ENCODE results near the gene UTP25.

The UTP25 gene

DNA sequence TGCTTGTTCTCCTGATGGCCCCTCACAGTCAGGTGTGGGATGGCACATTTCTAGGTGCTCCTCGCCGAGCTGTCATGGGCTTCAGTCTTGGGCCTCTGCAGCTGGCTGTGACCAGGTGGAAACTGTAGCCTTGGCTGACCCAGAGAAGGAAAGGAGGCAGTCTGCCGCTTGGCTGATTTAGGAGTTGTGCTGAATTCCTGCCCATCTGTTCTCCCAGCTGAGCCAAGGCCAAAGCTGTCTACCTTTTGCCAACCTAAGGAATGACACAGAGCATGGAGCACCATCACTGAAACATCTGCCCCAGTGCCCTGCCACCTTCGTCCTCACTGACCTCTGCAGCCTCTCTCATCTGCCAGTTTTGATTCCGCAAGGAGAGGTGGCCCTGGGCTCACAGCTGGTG is 27.9 kb downstream of the UTP25 start:
- 100% methylated on average over 5 of the region's 5 CpGs for WGBS
- H3K27ac ChIP-seq (ENCODE audit: low read length, poor library complexity, severe bottlenecking): no peak overlapping the region
- no peak overlapping the region for H4K91ac ChIP-seq (ENCODE audit: low read length)
- peaks cover 17 to 71% of the 10 kb centered on the region in 2 experiments for H3K36me3 ChIP-seq (ENCODE audit: control insufficient read depth in 1 of 2, insufficient read depth in 2 of 2, low read depth in 1 of 2, low read length in 2 of 2)
- H3K4me1 ChIP-seq (ENCODE audit: control insufficient read depth, insufficient read depth, low read depth, low read length): no peaks in the 10 kb centered on the region
- no peak overlapping the region for H4K8ac ChIP-seq (ENCODE audit: low read length)
- no peak overlapping the region for H3K9ac ChIP-seq (ENCODE audit: low read length)
- no peak overlapping the region for H2BK12ac ChIP-seq (ENCODE audit: low read length in 2 of 2)
- H2AK5ac ChIP-seq (ENCODE audit: low read length, severe bottlenecking): no peak overlapping the region
- no peak overlapping the region for H3K14ac ChIP-seq (ENCODE audit: low read length in 2 of 2)
- DNase-seq: no peak
- H3K23ac ChIP-seq (ENCODE audit: low read length in 2 of 2): no peak overlapping the region
- H2BK120ac ChIP-seq (ENCODE audit: low read depth, low read length): no peak overlapping the region
- peaks cover 2% of the 10 kb centered on the region for H3K79me1 ChIP-seq (replicated peaks; ENCODE audit: low read length, poor library complexity, severe bottlenecking)
- no peaks in the 10 kb centered on the region for H3K9me3 ChIP-seq (ENCODE audit: control insufficient read depth, low read length)
- H2BK15ac ChIP-seq (ENCODE audit: low read depth, poor library complexity, severe bottlenecking): no peak overlapping the region
- no peak overlapping the region for H3K4me3 ChIP-seq (ENCODE audit: insufficient read depth in 1 of 2, low read depth in 1 of 2, low read length in 2 of 2)
- H3K27me3 ChIP-seq (ENCODE audit: control insufficient read depth in 1 of 2, insufficient read depth in 1 of 2, low read length in 2 of 2): no peaks in the 10 kb centered on the region
- no peak overlapping the region for H3K18ac ChIP-seq (ENCODE audit: low read depth in 1 of 2, low read length in 2 of 2)
- H3K4ac ChIP-seq (ENCODE audit: low read depth in 1 of 2, low read length in 2 of 2): no peak overlapping the region
- H2BK5ac ChIP-seq (ENCODE audit: low read depth, low read length, poor library complexity, severe bottlenecking): no peak overlapping the region
- no peak overlapping the region for H2AFZ ChIP-seq (ENCODE audit: low read depth, low read length)
- no peak overlapping the region for H3K4me2 ChIP-seq (ENCODE audit: low read length, poor library complexity, severe bottlenecking)

GRCh38 chr1:209858561-209859103 is 30.9 kb downstream of the UTP25 start:
- Histone ChIP-seq H3K4ac (ENCODE audit: low read depth in 1 of 2, low read length in 2 of 2) (no peak overlapping the region), H2BK15ac (ENCODE audit: low read depth, poor library complexity, severe bottlenecking) (no peak overlapping the region), H3K9me3 (ENCODE audit: control insufficient read depth, low read length) (no peaks in the 10 kb centered on the region), H3K4me3 (ENCODE audit: insufficient read depth in 1 of 2, low read depth in 1 of 2, low read length in 2 of 2) (no peak overlapping the region), H3K18ac (ENCODE audit: low read depth in 1 of 2, low read length in 2 of 2) (no peak overlapping the region), H4K8ac (ENCODE audit: low read length) (no peak overlapping the region), H3K4me1 (ENCODE audit: control insufficient read depth, insufficient read depth, low read depth, low read length) (no peaks in the 10 kb centered on the region), H2AFZ (ENCODE audit: low read depth, low read length) (no peak overlapping the region), H2BK120ac (ENCODE audit: low read depth, low read length) (no peak overlapping the region), H3K9ac (ENCODE audit: low read length) (no peak overlapping the region), H2BK5ac (ENCODE audit: low read depth, low read length, poor library complexity, severe bottlenecking) (no peak overlapping the region), H2AK5ac (ENCODE audit: low read length, severe bottlenecking) (no peak overlapping the region), H3K36me3 (ENCODE audit: control insufficient read depth in 1 of 2, insufficient read depth in 2 of 2, low read depth in 1 of 2, low read length in 2 of 2) (peaks cover 14 to 41% of the 10 kb centered on the region in 2 experiments), H3K23ac (ENCODE audit: low read length in 2 of 2) (no peak overlapping the region), H3K79me1 (replicated peaks; ENCODE audit: low read length, poor library complexity, severe bottlenecking) (no peaks in the 10 kb centered on the region), H4K91ac (ENCODE audit: low read length) (no peak overlapping the region), H3K4me2 (ENCODE audit: low read length, poor library complexity, severe bottlenecking) (no peak overlapping the region), H3K27ac (ENCODE audit: low read length, poor library complexity, severe bottlenecking) (no peak overlapping the region), H2BK12ac (ENCODE audit: low read length in 2 of 2) (no peak overlapping the region), H3K27me3 (ENCODE audit: control insufficient read depth in 1 of 2, insufficient read depth in 1 of 2, low read length in 2 of 2) (peaks cover 0 to 9% of the 10 kb centered on the region in 2 experiments), H3K14ac (ENCODE audit: low read length in 2 of 2) (no peak overlapping the region)
- DNase-seq: no peak
- WGBS: 58% methylated on average over 33 of the region's 41 CpGs

DNA sequence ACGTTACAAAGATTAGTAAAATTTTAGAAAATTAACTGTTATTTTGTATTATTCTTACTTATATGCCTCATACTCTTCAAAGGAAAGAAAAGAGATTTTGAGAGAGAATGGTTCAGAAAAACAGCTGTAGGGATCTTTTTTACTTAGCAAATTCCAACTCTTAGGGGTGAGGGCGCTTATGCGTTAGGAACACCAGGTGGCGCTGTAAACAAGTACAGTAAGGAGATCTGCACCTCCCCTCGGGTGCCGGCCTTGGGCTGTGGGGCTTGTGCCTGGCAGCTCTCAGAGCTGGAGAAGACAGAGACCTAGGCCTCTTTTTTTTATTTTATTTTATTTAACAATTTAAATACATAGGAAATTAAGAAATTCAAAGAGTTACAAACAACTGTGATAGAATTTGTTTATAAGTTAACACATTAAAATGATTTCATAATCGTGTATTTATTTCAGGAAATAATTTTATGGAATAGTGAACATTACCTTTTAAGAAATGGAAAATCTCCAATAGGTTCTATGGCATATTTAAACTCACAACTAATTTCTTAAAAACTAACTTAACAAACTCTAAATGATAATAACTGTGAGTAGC is 32.6 kb downstream of the UTP25 start:
- H2BK15ac ChIP-seq (ENCODE audit: low read depth, poor library complexity, severe bottlenecking): no peak overlapping the region
- peaks cover 2% of the 10 kb centered on the region for H3K4me1 ChIP-seq (ENCODE audit: control insufficient read depth, insufficient read depth, low read depth, low read length)
- no peak overlapping the region for H3K4me2 ChIP-seq (ENCODE audit: low read length, poor library complexity, severe bottlenecking)
- no peak overlapping the region for H2BK12ac ChIP-seq (ENCODE audit: low read length in 2 of 2)
- no peak overlapping the region for H2BK120ac ChIP-seq (ENCODE audit: low read depth, low read length)
- no peak overlapping the region for H4K8ac ChIP-seq (ENCODE audit: low read length)
- no peak overlapping the region for H2BK5ac ChIP-seq (ENCODE audit: low read depth, low read length, poor library complexity, severe bottlenecking)
- WGBS: 0% methylated on average over 5 of the region's 7 CpGs
- H3K27me3 ChIP-seq (ENCODE audit: control insufficient read depth in 1 of 2, insufficient read depth in 1 of 2, low read length in 2 of 2): peaks cover 0 to 9% of the 10 kb centered on the region in 2 experiments
- H3K23ac ChIP-seq (ENCODE audit: low read length in 2 of 2): no peak overlapping the region
- no peak overlapping the region for H2AK5ac ChIP-seq (ENCODE audit: low read length, severe bottlenecking)
- no peaks in the 10 kb centered on the region for H3K79me1 ChIP-seq (replicated peaks; ENCODE audit: low read length, poor library complexity, severe bottlenecking)
- no peaks in the 10 kb centered on the region for H3K9me3 ChIP-seq (ENCODE audit: control insufficient read depth, low read length)
- H3K9ac ChIP-seq (ENCODE audit: low read length): no peak overlapping the region
- H3K36me3 ChIP-seq (ENCODE audit: control insufficient read depth in 1 of 2, insufficient read depth in 2 of 2, low read depth in 1 of 2, low read length in 2 of 2): peaks cover 5 to 24% of the 10 kb centered on the region in 2 experiments
- H3K18ac ChIP-seq (ENCODE audit: low read depth in 1 of 2, low read length in 2 of 2): no peak overlapping the region
- H3K4me3 ChIP-seq (ENCODE audit: insufficient read depth in 1 of 2, low read depth in 1 of 2, low read length in 2 of 2): no peak overlapping the region
- H3K14ac ChIP-seq (ENCODE audit: low read length in 2 of 2): no peak overlapping the region
- no peak overlapping the region for H2AFZ ChIP-seq (ENCODE audit: low read depth, low read length)
- no peak overlapping the region for H3K4ac ChIP-seq (ENCODE audit: low read depth in 1 of 2, low read length in 2 of 2)
- H3K27ac ChIP-seq (ENCODE audit: low read length, poor library complexity, severe bottlenecking): no peak overlapping the region
- no peak overlapping the region for H4K91ac ChIP-seq (ENCODE audit: low read length)
- peak; percentile 82 for DNase-seq

DNA sequence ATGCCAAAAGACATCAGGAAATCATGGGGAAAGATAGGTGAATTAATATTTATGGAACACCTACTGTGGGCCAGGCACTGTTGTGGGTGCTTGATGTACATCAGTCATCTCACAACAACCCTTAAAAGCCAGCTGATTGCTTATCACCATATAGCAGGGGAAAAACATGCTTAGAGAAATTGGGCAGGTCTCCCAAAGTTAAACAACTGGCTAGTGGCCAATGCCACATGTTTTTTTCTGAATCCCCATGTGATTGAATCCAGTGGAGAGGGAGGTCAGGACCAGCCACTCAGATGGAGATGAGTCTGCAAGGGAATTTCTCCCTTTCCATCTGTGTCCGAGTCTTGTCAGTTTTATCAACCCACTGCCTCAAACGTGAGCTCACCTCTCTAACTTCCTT is 33.5 kb downstream of the UTP25 start:
- H2AFZ ChIP-seq (ENCODE audit: low read depth, low read length): no peak overlapping the region
- H2BK12ac ChIP-seq (ENCODE audit: low read length in 2 of 2): no peak overlapping the region
- H3K4me3 ChIP-seq (ENCODE audit: insufficient read depth in 1 of 2, low read depth in 1 of 2, low read length in 2 of 2): no peak overlapping the region
- H4K91ac ChIP-seq (ENCODE audit: low read length): no peak overlapping the region
- no peak for DNase-seq
- no peak overlapping the region for H3K27ac ChIP-seq (ENCODE audit: low read length, poor library complexity, severe bottlenecking)
- H2BK15ac ChIP-seq (ENCODE audit: low read depth, poor library complexity, severe bottlenecking): no peak overlapping the region
- peak overlapping the region; percentile 40 for H2AK5ac ChIP-seq (ENCODE audit: low read length, severe bottlenecking)
- H3K18ac ChIP-seq (ENCODE audit: low read depth in 1 of 2, low read length in 2 of 2): no peak overlapping the region
- H3K23ac ChIP-seq (ENCODE audit: low read length in 2 of 2): no peak overlapping the region
- no peak overlapping the region for H3K4me2 ChIP-seq (ENCODE audit: low read length, poor library complexity, severe bottlenecking)
- H3K4me1 ChIP-seq (ENCODE audit: control insufficient read depth, insufficient read depth, low read depth, low read length): peaks cover 2% of the 10 kb centered on the region
- no peak overlapping the region for H2BK5ac ChIP-seq (ENCODE audit: low read depth, low read length, poor library complexity, severe bottlenecking)
- H2BK120ac ChIP-seq (ENCODE audit: low read depth, low read length): no peak overlapping the region
- peaks cover 0 to 9% of the 10 kb centered on the region in 2 experiments for H3K27me3 ChIP-seq (ENCODE audit: control insufficient read depth in 1 of 2, insufficient read depth in 1 of 2, low read length in 2 of 2)
- H3K36me3 ChIP-seq (ENCODE audit: control insufficient read depth in 1 of 2, insufficient read depth in 2 of 2, low read depth in 1 of 2, low read length in 2 of 2): peaks cover 0 to 15% of the 10 kb centered on the region in 2 experiments
- no peaks in the 10 kb centered on the region for H3K79me1 ChIP-seq (replicated peaks; ENCODE audit: low read length, poor library complexity, severe bottlenecking)
- no peaks in the 10 kb centered on the region for H3K9me3 ChIP-seq (ENCODE audit: control insufficient read depth, low read length)
- no peak overlapping the region for H4K8ac ChIP-seq (ENCODE audit: low read length)
- WGBS: 94% methylated on average over 2 of the region's 2 CpGs
- H3K9ac ChIP-seq (ENCODE audit: low read length): no peak overlapping the region
- H3K14ac ChIP-seq (ENCODE audit: low read length in 2 of 2): no peak overlapping the region
- no peak overlapping the region for H3K4ac ChIP-seq (ENCODE audit: low read depth in 1 of 2, low read length in 2 of 2)
